Measurements from ENCODE around the gene IL1RL2. TPM values are rescaled to one million over a fixed set of nuclear protein-coding genes. Genes with fewer than 3 reads are reported as not detected.

IL1RL2 gene
- total RNA-seq, 1 donor from 2014 or later: 2.3 TPM

GRCh38 chr2:102158011-102158755, 28.6 kb upstream of the IL1RL2 start:
- no peak for DNase-seq (ENCODE audit: low spot score)

DNA sequence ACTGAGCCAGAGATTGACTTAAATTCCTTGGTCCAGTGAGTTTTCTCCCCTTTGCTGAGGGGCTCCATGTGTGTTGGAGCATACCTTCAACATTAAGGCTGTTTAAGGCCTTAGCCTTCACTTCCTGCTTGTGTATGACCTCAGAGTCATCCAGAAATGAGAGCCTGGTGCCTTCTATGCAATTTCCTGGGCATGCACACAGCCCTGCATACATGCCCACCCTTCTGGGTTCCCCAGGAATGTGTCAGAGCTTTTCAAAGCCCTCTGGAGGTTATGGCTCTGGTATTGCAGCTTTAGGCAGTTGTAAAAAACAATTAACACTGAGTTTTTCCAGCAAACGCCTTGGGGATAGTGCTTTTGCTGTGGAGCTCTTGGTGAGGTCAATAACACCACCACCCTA, 27.5 kb upstream of the IL1RL2 start:
- DNase-seq (ENCODE audit: low spot score): no peak

DNA sequence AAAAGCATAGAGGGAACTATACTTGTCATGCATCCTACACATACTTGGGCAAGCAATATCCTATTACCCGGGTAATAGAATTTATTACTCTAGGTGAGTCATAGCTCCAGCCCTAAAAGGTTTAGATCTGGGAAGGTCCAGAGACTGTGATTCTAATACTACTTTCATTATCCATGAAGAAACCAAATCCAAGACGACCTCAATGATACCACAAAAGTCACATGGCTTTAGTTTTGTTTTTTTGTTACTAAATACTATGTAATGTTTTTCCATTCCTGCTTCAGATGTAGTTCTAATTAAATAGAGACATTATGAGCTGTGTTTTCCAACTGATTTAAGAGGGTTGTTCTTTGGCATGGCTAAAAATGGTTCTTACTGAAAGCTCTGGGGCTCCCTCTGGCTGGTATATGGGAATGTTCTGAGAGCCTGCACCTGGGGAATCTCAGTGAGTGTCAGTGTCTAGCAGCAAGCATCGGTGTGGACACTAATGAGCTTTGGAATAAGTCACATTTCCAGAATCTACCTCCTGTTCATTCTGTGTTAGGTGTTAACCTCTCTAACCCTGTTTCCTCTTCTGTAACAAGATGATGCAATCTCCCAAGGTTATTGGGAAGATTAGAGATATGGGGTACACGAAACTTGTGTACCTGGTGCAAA, 20.5 kb upstream of the IL1RL2 start:
- peak; percentile 60 for DNase-seq (ENCODE audit: low spot score)

GRCh38 chr2:102168026-102168771, 18.6 kb upstream of the IL1RL2 start:
- no peak for DNase-seq (ENCODE audit: low spot score)

- no peak for DNase-seq (ENCODE audit: low spot score)
Measured at GRCh38 chr2:102171946-102172345, 14.9 kb upstream of the IL1RL2 start.

DNA sequence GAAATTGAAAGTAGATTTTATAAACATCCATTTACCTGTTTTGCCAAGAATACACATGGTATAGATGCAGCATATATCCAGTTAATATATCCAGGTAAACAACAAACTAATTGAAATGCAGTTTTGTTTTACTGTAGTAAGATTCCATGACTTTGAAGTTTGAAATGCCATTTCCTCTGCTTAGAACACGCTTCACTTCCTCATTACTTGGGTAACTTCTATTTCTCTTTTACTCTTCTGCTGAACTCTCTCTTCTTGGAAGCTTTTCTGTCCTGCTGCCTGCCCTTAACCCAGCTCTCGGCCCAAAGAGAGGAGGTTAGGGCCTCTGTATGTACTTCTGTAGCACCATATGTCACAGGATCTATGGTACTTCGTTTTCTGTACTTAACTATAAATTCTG, 14.1 kb upstream of the IL1RL2 start:
- DNase-seq (ENCODE audit: low spot score): no peak

DNA sequence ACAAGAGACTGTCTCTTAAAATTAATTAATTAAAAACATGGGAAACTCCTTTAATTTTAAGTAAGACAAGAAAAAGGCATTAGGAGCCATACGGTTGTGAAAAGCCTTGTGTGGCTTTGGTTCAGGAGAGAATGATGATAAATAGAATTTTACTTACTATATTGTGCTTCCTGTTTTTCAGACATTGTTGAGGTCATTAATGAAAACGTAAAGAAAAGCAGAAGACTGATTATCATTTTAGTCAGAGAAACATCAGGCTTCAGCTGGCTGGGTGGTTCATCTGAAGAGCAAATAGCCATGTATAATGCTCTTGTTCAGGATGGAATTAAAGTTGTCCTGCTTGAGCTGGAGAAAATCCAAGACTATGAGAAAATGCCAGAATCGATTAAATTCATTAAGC, 10.7 kb upstream of the IL1RL2 start:
- no peak for DNase-seq (ENCODE audit: low spot score)

- DNase-seq (ENCODE audit: low spot score): no peak
Measured at GRCh38 chr2:102177814-102178478, 8.9 kb upstream of the IL1RL2 start.

GRCh38 chr2:102179061-102179460, 7.8 kb upstream of the IL1RL2 start:
- no peak for DNase-seq (ENCODE audit: low spot score)

- DNase-seq (ENCODE audit: low spot score): no peak
Measured at GRCh38 chr2:102179788-102180686, 6.8 kb upstream of the IL1RL2 start.

DNA sequence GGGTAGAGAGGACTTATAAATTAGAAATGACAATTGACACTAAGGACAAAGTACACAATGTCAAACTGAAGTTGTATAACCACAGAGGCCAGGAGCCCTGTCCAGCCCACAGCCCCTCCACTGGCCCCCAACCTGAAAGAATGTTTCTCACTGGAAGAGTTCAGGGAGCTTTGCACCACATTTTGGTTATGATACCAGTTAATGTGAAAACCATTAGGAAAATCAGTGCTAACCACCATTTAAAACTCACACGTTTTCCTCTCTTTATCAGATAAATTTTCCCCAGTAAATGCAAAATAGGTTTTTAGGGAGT, 6.2 kb upstream of the IL1RL2 start:
- DNase-seq (ENCODE audit: low spot score): no peak

DNA sequence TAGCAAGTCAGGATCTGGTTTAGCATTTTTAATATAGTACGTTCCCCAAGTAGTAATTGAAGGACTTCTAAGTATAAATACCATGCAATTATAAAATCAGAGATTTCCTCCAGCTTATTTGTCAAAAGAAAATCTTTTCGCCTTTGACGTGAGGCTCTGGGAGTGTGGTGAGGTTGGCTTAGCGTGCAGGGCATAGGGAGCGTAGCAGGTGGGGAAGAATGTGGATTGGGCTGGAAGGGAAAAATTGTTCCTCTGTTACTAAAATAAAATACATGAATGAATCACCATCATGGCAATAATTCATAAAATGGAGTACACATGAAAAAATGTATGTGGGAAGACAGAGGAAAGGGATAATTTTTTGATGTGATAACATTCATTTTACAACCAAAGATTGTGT, 5.4 kb upstream of the IL1RL2 start:
- no peak for DNase-seq (ENCODE audit: low spot score)

DNA sequence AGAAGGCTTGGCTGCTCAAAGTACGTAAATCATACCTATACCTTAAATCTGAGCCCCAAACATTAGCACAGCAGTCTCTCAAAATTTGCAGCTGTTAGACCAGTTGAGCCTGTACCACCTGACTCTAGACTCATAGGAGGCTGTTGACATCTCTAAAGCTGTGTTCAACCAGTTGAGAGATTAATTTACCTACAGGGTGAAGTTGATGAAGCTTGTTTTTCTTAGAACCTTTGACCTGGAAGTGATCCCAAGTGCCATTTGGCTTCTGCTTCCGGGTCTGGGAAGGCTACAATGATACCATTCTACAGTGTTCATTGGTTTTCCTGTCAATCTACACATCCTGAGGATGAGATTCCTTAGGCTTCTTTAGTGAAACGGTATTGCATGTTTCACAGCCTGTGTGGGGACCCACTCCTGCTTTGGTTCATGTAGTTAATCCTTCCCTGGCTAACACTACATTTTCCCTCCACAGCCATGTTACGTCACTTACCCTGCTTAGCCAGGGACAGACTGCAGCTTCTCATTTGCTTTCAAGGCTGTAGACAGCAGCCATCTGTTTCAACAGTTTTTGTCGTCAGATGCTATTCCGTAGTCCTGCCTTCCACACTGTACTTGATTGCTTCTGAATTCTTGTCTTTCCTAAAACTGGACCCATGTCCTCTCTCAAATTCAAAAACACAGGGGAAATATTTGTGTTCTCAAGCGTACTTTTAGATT, 4.7 kb upstream of the IL1RL2 start:
- DNase-seq (ENCODE audit: low spot score): peak; percentile 27

DNA sequence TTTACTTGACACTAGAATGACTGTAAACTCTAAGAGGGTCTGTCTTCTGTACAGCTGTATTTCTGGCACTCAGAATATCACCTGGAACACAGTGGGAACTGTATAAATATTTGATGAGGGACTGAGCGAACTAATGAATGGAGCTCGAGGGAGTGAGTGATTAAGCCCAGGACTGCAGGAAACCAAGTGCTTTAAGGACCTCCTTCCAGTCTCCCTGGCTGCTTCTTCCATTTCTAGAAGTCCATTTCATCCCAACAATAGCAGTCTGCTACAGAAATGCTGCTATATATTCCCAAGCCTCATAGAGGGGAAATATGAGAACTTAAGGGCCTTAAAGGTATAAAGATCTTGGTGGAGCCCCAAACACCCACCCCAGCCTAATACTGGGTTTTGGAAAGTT, 2.8 kb upstream of the IL1RL2 start:
- DNase-seq (ENCODE audit: low spot score): no peak

DNA sequence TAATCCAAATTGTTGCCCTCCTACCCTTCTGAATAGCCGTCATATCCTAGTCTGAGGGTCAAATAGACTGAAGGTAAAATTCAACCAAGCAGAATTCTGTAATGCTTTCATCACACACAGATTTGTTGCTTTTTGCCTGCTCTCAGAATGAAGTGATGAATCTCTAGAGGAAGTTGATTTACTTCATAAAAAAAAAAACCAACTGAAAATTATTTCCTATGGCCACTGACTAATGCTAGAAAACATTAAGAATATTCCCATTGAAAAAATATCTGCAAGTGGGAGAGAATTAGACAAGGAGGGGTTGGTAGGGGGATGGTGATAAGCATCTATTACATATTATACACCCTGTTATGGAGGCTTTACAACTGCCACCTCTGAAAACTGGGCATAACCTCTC, 2.3 kb upstream of the IL1RL2 start:
- DNase-seq (ENCODE audit: low spot score): no peak

GRCh38 chr2:102185347-102185746, 1.5 kb upstream of the IL1RL2 start:
- DNase-seq (ENCODE audit: low spot score): no peak

- DNase-seq (ENCODE audit: low spot score): peak; percentile 28
Measured at GRCh38 chr2:102187496-102188150, 800 bp downstream of the IL1RL2 start.

GRCh38 chr2:102190430-102191107, 3.7 kb downstream of the IL1RL2 start:
- no peak for DNase-seq (ENCODE audit: low spot score)

GRCh38 chr2:102191501-102191900, 4.7 kb downstream of the IL1RL2 start:
- no peak for DNase-seq (ENCODE audit: low spot score)

GRCh38 chr2:102193074-102193473, 6.3 kb downstream of the IL1RL2 start:
- no peak for DNase-seq (ENCODE audit: low spot score)
